ENCODE measurements around the gene ERO1B. TPM values are rescaled to one million over a fixed set of nuclear protein-coding genes. Genes with fewer than 3 reads are reported as not detected.

The ERO1B gene
- total and polyA plus RNA-seq, 2 of the 4 experiments (the other 2 are of a cell fraction) = 0.54 to 0.60 TPM

DNA sequence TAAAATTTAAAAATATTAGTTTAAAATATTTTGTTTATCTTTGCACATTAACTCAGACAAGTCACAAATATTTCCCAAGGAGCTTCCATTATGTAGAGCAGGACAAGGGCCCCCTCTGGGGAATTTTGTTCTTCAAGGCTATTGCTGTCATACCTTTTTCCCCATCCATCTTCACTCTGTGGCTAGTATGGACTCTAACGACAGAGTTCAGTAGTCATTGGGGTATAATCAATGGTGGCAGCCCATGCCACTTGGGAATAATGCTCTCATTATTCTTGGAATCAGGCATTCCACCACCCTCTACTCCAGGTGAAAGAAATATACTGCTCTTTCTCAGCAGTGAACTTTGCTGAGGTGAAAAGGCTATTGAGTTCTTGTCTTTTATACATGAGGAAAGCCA lies 38.5 kb upstream of the ERO1B start:
- no peak for TF ChIP-seq RCOR1 (IDR thresholded peaks at IDR 0.05; ENCODE audit: insufficient replicate concordance, low read length)
- Histone ChIP-seq H3K23ac (ENCODE audit: low read depth, low read length) (no peak overlapping the region), H3K79me1 (ENCODE audit: low read depth in 1 of 2, low read length in 2 of 2) (no peaks in the 10 kb centered on the region), H4K5ac (ENCODE audit: low read depth, low read length) (no peak overlapping the region), H3K9ac (ENCODE audit: low read depth, low read length) (no peak overlapping the region), H3K4me1 (ENCODE audit: control insufficient read depth, insufficient read depth, low read length) (no peaks in the 10 kb centered on the region), H2AK5ac (ENCODE audit: low read depth, low read length) (no peak overlapping the region), H3K14ac (replicated peaks; ENCODE audit: low read depth, low read length) (no peak overlapping the region), H3K27ac (ENCODE audit: insufficient read depth, low read length) (no peak overlapping the region), H2BK20ac (ENCODE audit: low read depth, low read length) (no peak overlapping the region), H4K91ac (ENCODE audit: insufficient read depth, low read depth, low read length) (no peak overlapping the region), H2AK9ac (replicated peaks; ENCODE audit: low read depth, low read length, poor library complexity) (no peak overlapping the region), H3K4me2 (ENCODE audit: low read depth, low read length) (no peak overlapping the region), H3K9me1 (ENCODE audit: insufficient read depth, low read length) (no peaks in the 10 kb centered on the region), H2AFZ (replicated peaks; ENCODE audit: low read length, poor library complexity) (no peak overlapping the region), H3K27me3 (ENCODE audit: control insufficient read depth, insufficient read depth, low read length) (no peaks in the 10 kb centered on the region), H3K9me3 (ENCODE audit: control insufficient read depth, insufficient read depth, low read length) (no peaks in the 10 kb centered on the region), H2BK120ac (ENCODE audit: low read depth, low read length) (no peak overlapping the region), H3K36me3 (ENCODE audit: control insufficient read depth, insufficient read depth, low read length) (no peaks in the 10 kb centered on the region), H2BK15ac (ENCODE audit: low read depth, low read length) (no peak overlapping the region), H4K8ac (ENCODE audit: low read depth in 2 of 2, low read length in 2 of 2) (no peak overlapping the region), H3K4ac (ENCODE audit: low read depth, low read length) (no peak overlapping the region), H3K4me3 (ENCODE audit: insufficient read depth, low read depth, low read length) (no peak overlapping the region), H3K56ac (ENCODE audit: extremely low read depth, insufficient read depth, low read length) (no peak overlapping the region), H4K20me1 (ENCODE audit: insufficient read depth, low read length) (no peaks in the 10 kb centered on the region), H2BK5ac (ENCODE audit: low read depth, low read length, poor library complexity, severe bottlenecking) (no peak overlapping the region), H3K18ac (ENCODE audit: low read depth, low read length) (no peak overlapping the region)
- ChIA-PET POLR2A (ENCODE audit: unreplicated experiment) (no interaction called here), CTCF (no interaction called here)
- no CpG with 5 or more reads among the region's 1 CpG for WGBS, 2 experiments (ENCODE audit: extremely low coverage in 2 of 2, insufficient read length in 1 of 2)
- no TSS peak for BruUV-seq (replicated peaks)
- in situ Hi-C loops (cut with MboI; ENCODE audit: low sequenced_read_pairs) (no loop called here), dilution Hi-C loops (cut with HindIII; ENCODE audit: low sequenced_read_pairs, unreplicated experiment) (no loop called here), intact Hi-C loops (cut with micrococcal nuclease) (no loop called here)
- ATAC-seq (ENCODE audit: low read depth) (no peak), DNase-seq (no peak)
